NCI-H1417 treated with DMSO at 0.1 percent for 48 hours (cell line): ENCODE measurements around the gene OR6B3.
"Not testable (repeated sequence)": the region's sequence is repeated elsewhere in the genome, so short reads cannot be mapped to it uniquely, and the experiment has no call there.

Experiments used
- DNase-seq: peaks from one replicate; lab custom pipeline; 2025; lab: John Stamatoyannopoulos, UW

OR6B3 gene

GRCh38 chr2:240044096-240044495, 9.2 kb downstream of the OR6B3 start:
- DNase-seq = not testable (repeated sequence)

GRCh38 chr2:240043279-240043989, 9.9 kb downstream of the OR6B3 start:
- no peak for DNase-seq

- DNase-seq = no peak
Measured at GRCh38 chr2:240042740-240043139, 10.6 kb downstream of the OR6B3 start.

- no peak for DNase-seq
Measured at GRCh38 chr2:240041363-240041762, 12.0 kb downstream of the OR6B3 start.

GRCh38 chr2:240037358-240037757, 16.0 kb downstream of the OR6B3 start:
- no peak for DNase-seq

GRCh38 chr2:240033330-240033678, 20.0 kb downstream of the OR6B3 start:
- no peak for DNase-seq

GRCh38 chr2:240032406-240033329, 20.7 kb downstream of the OR6B3 start:
- DNase-seq = no peak

GRCh38 chr2:240030379-240031094, 22.8 kb downstream of the OR6B3 start, which contains the start of gene OR6B2:
OR6B2 (minus strand) TSS chr2:240030429; CDS start chr2:240030429, 0 bp downstream.
- DNase-seq = no peak

- DNase-seq = no peak
Measured at GRCh38 chr2:240024766-240025165, 28.6 kb downstream of the OR6B3 start.

GRCh38 chr2:240023792-240024191, 29.5 kb downstream of the OR6B3 start:
- DNase-seq = no peak

- no peak for DNase-seq
Measured at GRCh38 chr2:240021488-240022104, 31.7 kb downstream of the OR6B3 start.

GRCh38 chr2:240018071-240018750, 35.1 kb downstream of the OR6B3 start:
- no peak for DNase-seq

- no peak for DNase-seq
Measured at GRCh38 chr2:240014327-240014726, 39.0 kb downstream of the OR6B3 start.

GRCh38 chr2:240013343-240013742, 40.0 kb downstream of the OR6B3 start:
- no peak for DNase-seq

GRCh38 chr2:240002983-240003382, 50.3 kb downstream of the OR6B3 start:
- no peak for DNase-seq

- DNase-seq = no peak
Measured at GRCh38 chr2:240000671-240001070, 52.6 kb downstream of the OR6B3 start.

- no peak for DNase-seq
Measured at GRCh38 chr2:239997686-239998409, 55.5 kb downstream of the OR6B3 start.
